Astrocyte (in vitro differentiated cells and primary cell): ENCODE measurements around the gene CCR3. TPM values are rescaled to one million over a fixed set of nuclear protein-coding genes. Genes with fewer than 3 reads are reported as not detected.

ENCODE experiments used
- DNase-seq: peaks from one replicate; pipeline ENCODE4 v3.0.0-alpha.2; 2010; ENCODE audit warnings: low read depth
- FAIRE-seq: peaks from 2 replicates; lab custom pipeline; 2011; peaks lifted over from hg19 to GRCh38; lab: Jason Lieb, UNC
- H2AFZ ChIP-seq: 2 replicates; pipeline ENCODE4 v1.6.0; 2012; ENCODE audit warnings: low read depth, low read length, inconsistent platforms
- H3K27ac ChIP-seq: 2 replicates; pipeline ENCODE4 v1.5.1; 2011; ENCODE audit warnings: low read depth, low read length, inconsistent platforms
- H3K27me3 ChIP-seq: 2 replicates; pipeline ENCODE4 v1.6.0; 2011; ENCODE audit warnings: low read length, inconsistent platforms; ENCODE audit not compliant: insufficient read depth
- H3K36me3 ChIP-seq: 2 replicates; pipeline ENCODE4 v1.5.1; 2011; ENCODE audit warnings: low read length, inconsistent platforms; ENCODE audit not compliant: insufficient read depth
- H3K4me1 ChIP-seq: 2 replicates; pipeline ENCODE4 v1.5.1; 2011; ENCODE audit warnings: low read length, inconsistent platforms; ENCODE audit not compliant: insufficient read depth
- H3K4me2 ChIP-seq: 2 replicates; pipeline ENCODE4 v1.6.0; 2012; ENCODE audit warnings: low read length, inconsistent platforms
- H3K4me3 ChIP-seq: 2 replicates; pipeline ENCODE4 v1.5.1; 2011; ENCODE audit warnings: low read depth, mild to moderate bottlenecking, low read length, inconsistent platforms; ENCODE audit not compliant: insufficient read depth
- H3K79me2 ChIP-seq: 2 replicates; pipeline ENCODE4 v1.6.0; 2012; ENCODE audit warnings: mild to moderate bottlenecking, low read length, inconsistent platforms; ENCODE audit not compliant: insufficient read depth
- H3K9ac ChIP-seq: 2 replicates; pipeline ENCODE4 v1.6.0; 2012; ENCODE audit warnings: mild to moderate bottlenecking, low read length, inconsistent platforms
- H3K9me3 ChIP-seq: 2 replicates; pipeline ENCODE4 v1.5.1; 2012; ENCODE audit warnings: low read depth, mild to moderate bottlenecking, low read length, inconsistent platforms; ENCODE audit not compliant: insufficient read depth
- H4K20me1 ChIP-seq: 2 replicates; pipeline ENCODE4 v1.6.0; 2012; ENCODE audit warnings: low read length, inconsistent platforms; ENCODE audit not compliant: insufficient read depth
- H3K27ac Mint-ChIP-seq: one replicate; pipeline ENCODE4 v1.8.0; 2021; ENCODE audit warnings: mild to moderate bottlenecking, mixed read lengths; ENCODE audit not compliant: unreplicated experiment
- H3K27me3 Mint-ChIP-seq: one replicate; pipeline ENCODE4 v1.8.0; 2021; ENCODE audit warnings: low read depth, mixed read lengths; ENCODE audit not compliant: unreplicated experiment
- H3K36me3 Mint-ChIP-seq: one replicate; pipeline ENCODE4 v1.8.0; 2021; ENCODE audit warnings: low read depth, mixed read lengths; ENCODE audit not compliant: unreplicated experiment
- H3K4me1 Mint-ChIP-seq: one replicate; pipeline ENCODE4 v1.8.0; 2021; ENCODE audit warnings: low read depth, mixed read lengths; ENCODE audit not compliant: unreplicated experiment
- H3K4me3 Mint-ChIP-seq: one replicate; pipeline ENCODE4 v1.8.0; 2021; ENCODE audit warnings: mild to moderate bottlenecking, moderate library complexity, mixed read lengths; ENCODE audit not compliant: unreplicated experiment
- H3K9me3 Mint-ChIP-seq: one replicate; pipeline ENCODE4 v1.8.0; 2021; ENCODE audit warnings: mild to moderate bottlenecking, mixed read lengths; ENCODE audit not compliant: unreplicated experiment
- EZH2 ChIP-seq: IDR thresholded peaks from 2 replicates; pipeline ENCODE4 v1.6.1; 2012; ENCODE audit warnings: mild to moderate bottlenecking, low read length, inconsistent platforms; ENCODE audit not compliant: insufficient read depth
- total RNA-seq: library from RNA; stranded (reverse); gene quantifications from 2 replicates; pipeline ENCODE4 v1.2.1, GENCODE V29; 2021
- TF ChIP-seq, protein P1 (sequence below): IDR thresholded peaks from 2 replicates; pipeline ENCODE4 v1.5.1; 2011; ENCODE audit warnings: low read depth, mild to moderate bottlenecking, inconsistent platforms, low read length, moderate library complexity; ENCODE audit not compliant: insufficient read depth

CCR3 gene
- total RNA-seq, 1 donor from 2014 or later, result not detected

DNA sequence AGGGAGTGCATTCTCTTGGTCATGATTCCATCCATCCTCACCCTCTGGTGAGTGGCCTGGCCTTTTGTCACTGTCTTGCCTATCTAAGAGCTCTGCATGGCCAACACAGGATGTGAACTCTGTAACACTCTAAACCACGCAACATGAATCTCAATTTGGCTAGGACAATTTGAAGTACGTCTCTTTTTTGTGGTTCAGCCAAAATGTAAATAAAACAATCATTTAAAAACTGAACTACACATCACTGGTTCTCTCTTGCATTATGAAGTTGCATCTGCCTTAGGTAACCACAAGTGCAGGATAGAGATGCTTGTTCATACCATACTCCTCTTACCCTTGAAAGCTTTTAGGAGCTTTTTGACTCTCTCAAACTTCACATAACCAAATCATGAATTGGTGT, 27.3 kb downstream of the CCR3 start:
- DNase-seq (no peak), FAIRE-seq (no peak)
- H3K4me1 Mint-ChIP-seq, result no peaks in the 10 kb centered on the region
- no peak overlapping the region for H3K27ac Mint-ChIP-seq
- Histone ChIP-seq H3K27me3 (no peaks in the 10 kb centered on the region), H2AFZ (no peak overlapping the region), H3K9me3 (no peaks in the 10 kb centered on the region), H4K20me1 (no peaks in the 10 kb centered on the region), H3K36me3 (no peaks in the 10 kb centered on the region), H3K4me2 (no peak overlapping the region), H3K4me3 (no peak overlapping the region), H3K79me2 (no peaks in the 10 kb centered on the region), H3K4me1 (no peaks in the 10 kb centered on the region), H3K27ac (no peak overlapping the region), H3K9ac (no peak overlapping the region)
- H3K27me3 Mint-ChIP-seq, result no peaks in the 10 kb centered on the region
- no peak overlapping the region for H3K4me3 Mint-ChIP-seq
- peaks cover 6% of the 10 kb centered on the region for H3K9me3 Mint-ChIP-seq
- no peaks in the 10 kb centered on the region for H3K36me3 Mint-ChIP-seq
- TF ChIP-seq, protein P1, sequence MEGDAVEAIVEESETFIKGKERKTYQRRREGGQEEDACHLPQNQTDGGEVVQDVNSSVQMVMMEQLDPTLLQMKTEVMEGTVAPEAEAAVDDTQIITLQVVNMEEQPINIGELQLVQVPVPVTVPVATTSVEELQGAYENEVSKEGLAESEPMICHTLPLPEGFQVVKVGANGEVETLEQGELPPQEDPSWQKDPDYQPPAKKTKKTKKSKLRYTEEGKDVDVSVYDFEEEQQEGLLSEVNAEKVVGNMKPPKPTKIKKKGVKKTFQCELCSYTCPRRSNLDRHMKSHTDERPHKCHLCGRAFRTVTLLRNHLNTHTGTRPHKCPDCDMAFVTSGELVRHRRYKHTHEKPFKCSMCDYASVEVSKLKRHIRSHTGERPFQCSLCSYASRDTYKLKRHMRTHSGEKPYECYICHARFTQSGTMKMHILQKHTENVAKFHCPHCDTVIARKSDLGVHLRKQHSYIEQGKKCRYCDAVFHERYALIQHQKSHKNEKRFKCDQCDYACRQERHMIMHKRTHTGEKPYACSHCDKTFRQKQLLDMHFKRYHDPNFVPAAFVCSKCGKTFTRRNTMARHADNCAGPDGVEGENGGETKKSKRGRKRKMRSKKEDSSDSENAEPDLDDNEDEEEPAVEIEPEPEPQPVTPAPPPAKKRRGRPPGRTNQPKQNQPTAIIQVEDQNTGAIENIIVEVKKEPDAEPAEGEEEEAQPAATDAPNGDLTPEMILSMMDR, result no peak
- no peak for TF ChIP-seq EZH2

DNA sequence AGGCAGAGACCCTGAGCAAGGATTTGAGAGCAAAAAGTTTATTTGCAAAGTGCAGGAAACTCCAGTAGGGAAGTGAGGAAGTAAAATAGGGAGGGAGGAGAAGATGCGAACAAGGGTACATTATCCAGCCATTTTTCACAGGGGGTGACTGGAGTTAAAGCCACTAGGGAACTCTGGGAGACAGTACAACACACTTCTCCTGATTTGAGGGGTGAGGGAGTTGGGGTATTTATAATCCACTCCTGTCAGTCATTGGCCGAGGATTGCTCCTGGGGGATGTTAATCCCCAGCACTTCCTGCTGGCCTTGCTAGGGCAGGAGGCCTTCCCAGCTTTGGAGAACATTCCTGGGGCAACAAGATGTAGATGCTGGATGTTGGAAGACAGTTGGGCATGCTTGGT, 28.2 kb downstream of the CCR3 start:
- Histone ChIP-seq H3K4me3 (no peak overlapping the region), H3K9me3 (no peaks in the 10 kb centered on the region), H3K79me2 (no peaks in the 10 kb centered on the region), H3K4me2 (no peak overlapping the region), H4K20me1 (no peaks in the 10 kb centered on the region), H3K27me3 (no peaks in the 10 kb centered on the region), H3K4me1 (no peaks in the 10 kb centered on the region), H2AFZ (no peak overlapping the region), H3K36me3 (no peaks in the 10 kb centered on the region), H3K9ac (no peak overlapping the region), H3K27ac (no peak overlapping the region)
- H3K4me3 Mint-ChIP-seq, result no peak overlapping the region
- H3K27ac Mint-ChIP-seq, result no peak overlapping the region
- no peaks in the 10 kb centered on the region for H3K27me3 Mint-ChIP-seq
- TF ChIP-seq, protein P1, result no peak
- no peak for TF ChIP-seq EZH2
- no peaks in the 10 kb centered on the region for H3K4me1 Mint-ChIP-seq
- DNase-seq (no peak), FAIRE-seq (no peak)
- peaks cover 8% of the 10 kb centered on the region for H3K9me3 Mint-ChIP-seq
- H3K36me3 Mint-ChIP-seq, result no peaks in the 10 kb centered on the region

DNA sequence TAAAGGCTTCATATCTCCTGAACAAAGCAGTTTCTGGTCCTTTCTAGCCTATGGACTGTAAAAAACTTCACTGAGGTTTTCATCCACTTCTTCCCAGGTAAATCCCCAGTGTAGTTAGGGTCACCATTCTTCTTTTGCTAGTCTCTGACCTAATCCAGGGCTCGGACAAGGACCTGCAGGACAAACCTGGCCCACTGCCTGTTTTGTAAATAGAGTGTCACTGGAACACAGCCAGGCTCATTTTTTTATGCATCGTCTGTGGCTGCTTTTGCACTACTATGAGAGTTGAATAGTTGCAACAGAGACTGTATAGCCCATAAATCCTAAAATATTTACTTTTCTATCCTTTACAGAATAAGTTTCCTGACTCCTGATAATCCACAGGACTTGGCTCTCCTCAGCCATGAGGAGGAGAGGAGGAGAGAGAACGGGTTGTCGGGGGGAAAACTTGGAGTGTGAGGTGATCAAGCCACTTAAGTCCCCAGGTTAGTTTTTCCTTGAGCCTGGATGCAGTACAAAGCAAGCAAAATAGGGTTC, 29.0 kb downstream of the CCR3 start:
- no peak overlapping the region for H3K27ac ChIP-seq
- H4K20me1 ChIP-seq, result no peaks in the 10 kb centered on the region
- Mint-ChIP-seq H3K27ac (no peak overlapping the region), H3K4me1 (no peaks in the 10 kb centered on the region), H3K36me3 (no peaks in the 10 kb centered on the region), H3K27me3 (no peaks in the 10 kb centered on the region), H3K4me3 (no peak overlapping the region), H3K9me3 (peaks cover 10% of the 10 kb centered on the region)
- no peaks in the 10 kb centered on the region for H3K9me3 ChIP-seq
- H2AFZ ChIP-seq, result no peak overlapping the region
- H3K36me3 ChIP-seq, result no peaks in the 10 kb centered on the region
- no peak overlapping the region for H3K4me2 ChIP-seq
- H3K9ac ChIP-seq, result no peak overlapping the region
- no peaks in the 10 kb centered on the region for H3K27me3 ChIP-seq
- DNase-seq (no peak), FAIRE-seq (no peak)
- H3K4me3 ChIP-seq, result no peak overlapping the region
- TF ChIP-seq, protein P1, result no peak
- no peak for TF ChIP-seq EZH2
- no peaks in the 10 kb centered on the region for H3K79me2 ChIP-seq
- no peaks in the 10 kb centered on the region for H3K4me1 ChIP-seq
